ENCODE measurements around the gene ZBED6.

DNA sequence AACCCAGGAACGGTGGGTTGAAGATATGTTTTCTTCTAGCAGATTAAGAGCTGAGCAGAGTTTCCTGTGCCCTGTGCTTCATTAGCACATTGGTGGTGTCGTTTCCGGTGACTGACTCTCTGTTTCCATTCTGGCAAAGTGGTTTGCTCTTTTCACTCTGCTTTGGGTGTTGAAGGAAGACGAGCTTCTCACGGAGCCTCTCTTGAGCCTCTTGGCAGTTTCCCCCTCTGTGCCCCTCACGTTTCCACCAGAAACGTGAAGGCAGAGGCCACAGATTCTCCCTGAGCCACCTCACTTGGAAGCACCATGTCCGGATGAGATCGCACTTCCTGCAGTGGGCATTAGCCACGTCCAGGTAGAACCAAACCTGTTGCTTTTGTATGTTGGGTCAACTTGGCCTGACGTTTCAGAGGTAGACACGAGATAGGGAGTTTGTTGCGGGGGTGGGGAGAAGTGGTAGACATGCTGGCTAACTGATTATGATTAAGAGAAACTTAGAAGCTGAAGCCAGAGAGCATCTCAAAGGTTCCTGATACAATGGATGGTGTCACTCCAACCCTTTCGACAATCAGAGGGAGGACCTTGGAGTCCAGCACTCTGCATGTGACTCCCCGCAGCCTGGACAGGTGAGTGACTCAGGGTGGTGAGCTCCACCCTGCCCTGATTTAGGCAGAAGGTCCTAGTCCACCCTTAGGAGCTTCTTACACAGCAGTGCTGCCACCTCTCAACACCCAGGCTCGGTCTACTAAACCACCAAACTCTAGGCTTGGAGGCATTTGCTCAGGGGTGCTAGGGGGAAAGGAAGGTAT lies 30.2 kb upstream of the ZBED6 start, which contains the start of gene LAX1:
- TF ChIP-seq CTCF (IDR thresholded peaks at IDR 0.05) (no peak), POLR2A (IDR thresholded peaks at IDR 0.05) (no peak)
